TTC549 (cell line): ENCODE data around the gene TSPAN14.

Source experiments
- FAIRE-seq: peaks from 2 replicates; lab custom pipeline; 2012; peaks lifted over from hg19 to GRCh38; lab: Jason Lieb, UNC

TSPAN14 gene

GRCh38 chr10:80509108-80509402 lies 54.9 kb downstream of the TSPAN14 start:
- no peak for FAIRE-seq

- no peak for FAIRE-seq
Observed at GRCh38 chr10:80509403-80510161, 55.5 kb downstream of the TSPAN14 start.

DNA sequence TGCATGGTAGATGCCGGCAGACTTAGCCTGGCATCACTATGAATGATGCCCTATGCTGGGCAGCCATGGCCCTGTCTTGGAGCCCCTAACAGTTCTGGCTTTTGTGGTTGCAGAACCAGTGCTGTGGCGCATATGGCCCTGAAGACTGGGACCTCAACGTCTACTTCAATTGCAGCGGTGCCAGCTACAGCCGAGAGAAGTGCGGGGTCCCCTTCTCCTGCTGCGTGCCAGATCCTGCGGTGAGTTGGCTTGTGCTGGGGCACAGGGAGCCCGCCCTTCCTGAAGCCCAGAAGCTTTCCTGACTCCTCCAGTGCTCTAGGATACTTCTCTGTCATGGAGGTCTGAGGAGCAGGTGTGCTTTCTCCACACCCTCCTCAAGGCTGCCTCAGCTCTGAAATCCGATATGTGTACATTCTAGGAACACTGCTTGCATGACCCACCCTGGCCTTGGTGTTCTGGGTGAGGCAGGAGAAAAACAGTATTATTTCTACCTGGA lies 58.0 kb downstream of the TSPAN14 start:
- no peak for FAIRE-seq

GRCh38 chr10:80513106-80513505 lies 59.0 kb downstream of the TSPAN14 start:
- no peak for FAIRE-seq

DNA sequence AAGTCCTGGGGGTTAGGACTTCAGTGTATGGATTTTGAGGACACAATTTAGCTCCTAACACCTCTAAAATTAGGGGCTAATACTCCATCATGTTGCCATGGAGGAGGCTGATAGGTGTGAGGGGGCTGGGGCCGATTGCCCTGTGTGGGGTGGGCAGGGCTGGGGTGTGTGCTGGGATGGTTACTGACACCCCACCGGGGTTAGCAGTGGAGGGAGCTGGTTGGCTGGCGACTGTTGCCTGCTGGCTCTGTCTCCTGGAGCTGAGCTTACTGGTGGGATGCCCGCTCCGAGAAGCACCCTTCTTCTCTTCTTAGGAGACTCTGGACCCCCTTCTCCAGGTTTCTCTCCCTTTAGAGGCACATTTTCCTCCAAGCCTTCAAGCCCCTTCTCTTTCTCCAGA lies 61.4 kb downstream of the TSPAN14 start:
- FAIRE-seq = no peak

DNA sequence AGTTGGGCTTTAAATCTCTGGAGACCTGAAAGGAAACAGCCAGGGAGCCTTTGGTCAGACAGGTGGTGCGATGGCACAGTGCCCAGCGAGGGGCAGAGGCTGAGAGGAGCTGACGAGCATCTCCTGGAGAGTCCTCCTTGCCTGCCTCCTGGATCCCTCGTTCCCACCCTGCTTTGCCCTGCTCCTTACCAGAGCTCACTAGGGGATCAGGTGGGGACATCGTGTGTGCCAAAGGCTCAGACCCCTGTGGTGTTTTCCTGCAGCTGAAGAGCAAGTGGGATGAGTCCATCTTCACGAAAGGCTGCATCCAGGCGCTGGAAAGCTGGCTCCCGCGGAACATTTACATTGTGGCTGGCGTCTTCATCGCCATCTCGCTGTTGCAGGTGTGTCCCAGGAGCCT lies 61.8 kb downstream of the TSPAN14 start:
- FAIRE-seq = no peak

GRCh38 chr10:80516506-80517075 lies 62.5 kb downstream of the TSPAN14 start:
- FAIRE-seq = no peak

GRCh38 chr10:80517416-80518142 lies 63.5 kb downstream of the TSPAN14 start:
- FAIRE-seq = no peak

- no peak for FAIRE-seq
Observed at GRCh38 chr10:80518143-80518806, 64.2 kb downstream of the TSPAN14 start.

- FAIRE-seq = no peak
Observed at GRCh38 chr10:80518807-80519360, 64.8 kb downstream of the TSPAN14 start.

DNA sequence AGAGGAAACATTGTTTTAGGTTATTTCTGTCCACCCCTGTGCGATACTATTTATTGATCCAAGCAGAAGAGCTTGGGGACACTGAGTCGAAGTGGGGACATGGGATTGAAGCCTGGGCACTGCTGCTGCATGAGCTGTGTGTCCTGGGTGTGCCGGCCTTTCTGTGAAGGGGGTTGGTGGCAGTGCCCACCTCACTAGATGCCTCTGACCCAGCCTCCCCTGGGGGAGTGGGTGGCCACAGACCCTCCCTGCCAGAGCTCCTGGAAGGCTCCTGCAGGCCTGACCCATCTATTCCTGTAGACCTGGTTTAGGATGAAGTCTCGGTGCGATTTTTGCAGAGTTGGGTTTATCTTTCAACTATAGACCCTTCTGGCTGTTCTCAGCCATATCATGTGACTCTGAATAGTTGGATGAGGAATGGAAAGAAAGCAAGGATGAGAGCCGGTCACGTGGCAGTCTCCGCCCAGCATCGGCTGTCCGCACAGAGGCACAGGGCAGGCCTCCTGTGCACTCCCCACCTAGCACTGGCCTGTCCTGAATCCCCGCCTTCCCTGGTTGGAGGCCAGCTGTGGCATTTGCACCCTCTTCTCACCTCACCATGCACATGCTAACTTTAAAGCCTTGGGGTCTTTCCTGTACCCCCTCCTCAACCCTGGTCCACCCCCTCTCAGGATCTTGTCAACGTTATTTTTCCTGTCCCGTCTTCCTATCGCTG lies 66.0 kb downstream of the TSPAN14 start:
- no peak for FAIRE-seq

GRCh38 chr10:80520661-80521470 lies 66.8 kb downstream of the TSPAN14 start:
- no peak for FAIRE-seq

DNA sequence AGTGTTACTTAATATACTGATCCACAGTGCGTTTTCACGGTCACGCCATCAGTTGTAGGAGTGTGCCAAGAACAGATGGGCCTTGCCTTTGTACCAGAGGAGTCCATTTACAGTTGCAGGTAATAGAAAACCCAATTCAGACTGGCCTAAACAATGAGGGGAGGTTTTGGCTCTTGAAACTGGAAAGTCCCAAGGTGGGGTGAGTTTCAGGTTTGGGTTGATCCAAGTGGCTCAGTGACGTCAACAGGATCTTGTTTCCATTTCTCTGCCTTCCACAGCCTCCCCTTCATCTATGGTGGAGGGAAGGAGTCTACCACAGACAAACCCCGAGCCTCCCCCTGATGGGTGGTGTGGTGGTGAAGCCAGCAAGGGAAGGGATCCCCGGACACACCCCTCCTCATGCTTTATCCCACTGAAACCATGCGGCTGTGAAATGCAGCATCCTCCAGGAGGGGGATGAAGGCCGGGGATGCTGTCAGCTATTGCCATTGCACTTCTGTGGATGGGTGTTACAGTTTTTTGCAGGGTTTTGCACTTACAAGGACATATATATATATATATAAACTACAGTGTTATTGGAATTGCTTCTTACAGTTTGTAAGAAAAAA lies 68.8 kb downstream of the TSPAN14 start:
- no peak for FAIRE-seq

DNA sequence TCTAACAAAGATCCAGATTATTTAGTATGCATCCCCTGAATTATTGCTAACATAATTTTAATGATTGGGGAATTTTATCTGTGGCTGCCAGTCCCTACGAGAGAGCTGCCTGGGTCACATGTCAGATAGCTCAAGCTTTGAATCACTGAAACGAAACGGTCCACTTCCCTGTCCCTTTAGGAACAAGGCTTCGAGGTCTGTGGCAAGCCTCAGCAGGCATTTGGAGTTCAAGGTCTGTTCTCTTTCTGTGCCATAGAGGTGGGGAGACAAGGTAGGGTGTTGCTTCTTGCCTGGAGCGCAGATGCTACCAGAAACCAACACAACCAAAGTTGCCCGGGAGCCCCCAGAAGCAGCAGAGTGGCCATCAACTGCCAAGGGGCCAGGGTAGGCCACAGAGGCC lies 69.7 kb downstream of the TSPAN14 start:
- FAIRE-seq = no peak

- no peak for FAIRE-seq
Observed at GRCh38 chr10:80524190-80524909, 70.2 kb downstream of the TSPAN14 start.

DNA sequence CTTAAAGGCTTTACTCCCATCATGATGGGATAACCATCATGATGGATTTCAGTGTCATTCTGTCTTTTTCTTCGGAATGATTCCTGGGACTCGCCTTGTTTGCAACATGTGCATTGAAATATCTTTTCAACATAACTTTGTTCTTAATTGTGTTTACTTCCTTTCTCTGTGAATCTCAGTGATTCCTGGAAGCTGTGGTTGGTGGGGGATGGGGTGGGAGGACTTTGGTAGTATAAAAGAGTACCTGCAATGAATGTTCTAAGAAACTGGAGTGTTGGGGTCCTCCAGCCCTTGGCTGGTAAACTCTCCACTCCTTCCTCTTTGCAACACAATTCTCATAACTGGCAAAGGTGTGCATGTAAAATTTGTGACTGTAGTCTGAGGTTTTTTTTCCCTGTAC lies 72.1 kb downstream of the TSPAN14 start:
- no peak for FAIRE-seq

- FAIRE-seq = no peak
Observed at GRCh38 chr10:80526742-80527141, 72.6 kb downstream of the TSPAN14 start.

GRCh38 chr10:80528185-80528700 lies 74.1 kb downstream of the TSPAN14 start:
- FAIRE-seq = no peak

- FAIRE-seq = no peak
Observed at GRCh38 chr10:80528901-80529300, 74.8 kb downstream of the TSPAN14 start.

DNA sequence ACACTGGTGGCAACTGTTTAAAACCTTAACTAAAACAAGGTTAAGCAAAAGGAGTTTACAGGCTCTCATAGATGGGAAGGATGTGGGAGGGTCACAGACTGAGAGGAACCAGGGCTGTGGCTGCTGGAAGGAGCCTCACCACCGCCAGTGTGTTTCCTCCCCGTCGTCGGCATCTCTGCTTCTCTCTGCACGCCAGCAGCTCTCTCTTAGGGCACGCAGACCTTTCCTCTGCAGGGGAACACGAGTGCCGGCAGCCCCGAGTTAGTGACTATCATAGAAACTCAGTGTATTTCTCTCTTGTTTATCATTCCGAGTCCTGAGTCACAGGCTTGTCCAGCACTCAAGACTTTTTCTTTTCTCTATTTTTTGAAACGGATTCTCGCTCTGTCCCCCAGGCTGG lies 75.5 kb downstream of the TSPAN14 start:
- FAIRE-seq = no peak
